Calu3 (cell line): Measurements from ENCODE around the gene SLCO2B1. TPM values are rescaled to one million over a fixed set of nuclear protein-coding genes. Genes with fewer than 3 reads are reported as not detected.
"Not testable (repeated sequence)": the region's sequence is repeated elsewhere in the genome, so short reads cannot be mapped to it uniquely, and the experiment has no call there.

Experiments
- BruUV-seq: library from RNA; stranded (reverse); fragments of 400-500 nt; replicated peaks from 2 replicates; lab custom pipeline; 2021; lab: Mats Ljungman, UMichigan
- CTCF ChIA-PET: fragments of 300-600 bp; sonication (Branson Sonifier 250); formaldehyde crosslinking; loops from one replicate; lab custom pipeline; 2022; ENCODE audit warnings: antibody characterized with exemption; lab: Charles Lee
- DNase-seq: peaks from one replicate; pipeline ENCODE4 v3.0.0; 2022
- H3K27ac Mint-ChIP-seq: one replicate; pipeline ENCODE4 v1.8.0; 2022; ENCODE audit warnings: mixed read lengths; ENCODE audit not compliant: unreplicated experiment
- H3K27me3 Mint-ChIP-seq: one replicate; pipeline ENCODE4 v1.8.0; 2022; ENCODE audit warnings: mixed read lengths; ENCODE audit not compliant: unreplicated experiment
- H3K36me3 Mint-ChIP-seq: one replicate; pipeline ENCODE4 v1.8.0; 2022; ENCODE audit warnings: mild to moderate bottlenecking, moderate library complexity, mixed read lengths; ENCODE audit not compliant: insufficient read depth, unreplicated experiment
- H3K4me1 Mint-ChIP-seq: one replicate; pipeline ENCODE4 v1.8.0; 2022; ENCODE audit warnings: mild to moderate bottlenecking, low read depth, mixed read lengths; ENCODE audit not compliant: unreplicated experiment
- H3K4me3 Mint-ChIP-seq: one replicate; pipeline ENCODE4 v1.8.0; 2022; ENCODE audit warnings: mild to moderate bottlenecking, low read depth, moderate library complexity, mixed read lengths; ENCODE audit not compliant: unreplicated experiment
- H3K9me3 Mint-ChIP-seq: one replicate; pipeline ENCODE4 v1.8.0; 2022; ENCODE audit warnings: low read depth, mixed read lengths; ENCODE audit not compliant: unreplicated experiment
- intact Hi-C: fragments of 100-400 bp; cut with micrococcal nuclease; formaldehyde crosslinking; loops from one replicate; pipeline ENCODE4 v1.10.0; 2022; ENCODE audit not compliant: unreplicated experiment
- total RNA-seq: library from RNA; stranded (reverse); gene quantifications from 2 replicates; pipeline ENCODE4 v1.2.3, GENCODE V29; 2022
- TF ChIP-seq, protein P1 (sequence below): fragments of 200-600 bp; IDR thresholded peaks from one replicate; pipeline ENCODE4 v1.8.0; 2022; ENCODE audit warnings: antibody characterized with exemption; ENCODE audit not compliant: unreplicated experiment

Gene SLCO2B1
- total RNA-seq, 1 experiment from 2014 or later: 0.31 TPM

- Mint-ChIP-seq H3K4me1 (no peaks in the 10 kb centered on the region), H3K9me3 (no peaks in the 10 kb centered on the region), H3K4me3 (no peak overlapping the region), H3K36me3 (no peaks in the 10 kb centered on the region), H3K27me3 (no peaks in the 10 kb centered on the region), H3K27ac (no peak overlapping the region)
- CTCF ChIA-PET: no interaction called here
- intact Hi-C loops: no loop called here
- no TSS peak for BruUV-seq
- DNase-seq: no peak
- TF ChIP-seq, protein P1, sequence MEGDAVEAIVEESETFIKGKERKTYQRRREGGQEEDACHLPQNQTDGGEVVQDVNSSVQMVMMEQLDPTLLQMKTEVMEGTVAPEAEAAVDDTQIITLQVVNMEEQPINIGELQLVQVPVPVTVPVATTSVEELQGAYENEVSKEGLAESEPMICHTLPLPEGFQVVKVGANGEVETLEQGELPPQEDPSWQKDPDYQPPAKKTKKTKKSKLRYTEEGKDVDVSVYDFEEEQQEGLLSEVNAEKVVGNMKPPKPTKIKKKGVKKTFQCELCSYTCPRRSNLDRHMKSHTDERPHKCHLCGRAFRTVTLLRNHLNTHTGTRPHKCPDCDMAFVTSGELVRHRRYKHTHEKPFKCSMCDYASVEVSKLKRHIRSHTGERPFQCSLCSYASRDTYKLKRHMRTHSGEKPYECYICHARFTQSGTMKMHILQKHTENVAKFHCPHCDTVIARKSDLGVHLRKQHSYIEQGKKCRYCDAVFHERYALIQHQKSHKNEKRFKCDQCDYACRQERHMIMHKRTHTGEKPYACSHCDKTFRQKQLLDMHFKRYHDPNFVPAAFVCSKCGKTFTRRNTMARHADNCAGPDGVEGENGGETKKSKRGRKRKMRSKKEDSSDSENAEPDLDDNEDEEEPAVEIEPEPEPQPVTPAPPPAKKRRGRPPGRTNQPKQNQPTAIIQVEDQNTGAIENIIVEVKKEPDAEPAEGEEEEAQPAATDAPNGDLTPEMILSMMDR: no peak
These were observed 45.4 kb upstream of the SLCO2B1 start for GRCh38 chr11:75105462-75105925.

GRCh38 chr11:75105967-75106681 is 44.8 kb upstream of the SLCO2B1 start:
- DNase-seq, CTCF ChIA-PET, H3K27me3 Mint-ChIP-seq, H3K9me3 Mint-ChIP-seq, H3K4me1 Mint-ChIP-seq, H3K4me3 Mint-ChIP-seq, BruUV-seq, H3K36me3 Mint-ChIP-seq, intact Hi-C loops, H3K27ac Mint-ChIP-seq: not testable (repeated sequence)

DNA sequence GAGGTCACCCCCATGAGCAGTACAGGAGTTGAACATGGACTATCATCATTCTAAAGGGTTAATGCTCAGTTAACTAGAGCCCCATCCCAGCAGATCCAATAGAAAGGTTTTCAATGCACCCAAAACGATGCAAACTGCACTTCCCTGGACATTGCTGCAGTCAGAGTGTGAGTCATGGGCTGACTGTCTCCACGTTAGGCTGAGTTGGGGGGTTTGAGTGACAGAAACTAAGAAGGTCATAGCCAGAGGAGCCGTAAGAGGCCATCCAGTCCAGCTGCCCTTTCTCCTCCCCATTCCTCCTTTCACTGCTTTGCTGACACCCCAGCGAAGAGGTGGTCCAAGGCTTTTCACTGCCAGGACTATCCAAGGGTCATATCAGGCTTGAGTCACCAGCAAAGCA is 43.7 kb upstream of the SLCO2B1 start:
- Mint-ChIP-seq H3K9me3 (no peaks in the 10 kb centered on the region), H3K4me1 (no peaks in the 10 kb centered on the region), H3K27ac (no peak overlapping the region), H3K27me3 (no peaks in the 10 kb centered on the region), H3K36me3 (no peaks in the 10 kb centered on the region), H3K4me3 (no peak overlapping the region)
- TF ChIP-seq, protein P1: no peak
- BruUV-seq: no TSS peak
- CTCF ChIA-PET: no interaction called here
- DNase-seq: no peak
- intact Hi-C loops: no loop called here

DNA sequence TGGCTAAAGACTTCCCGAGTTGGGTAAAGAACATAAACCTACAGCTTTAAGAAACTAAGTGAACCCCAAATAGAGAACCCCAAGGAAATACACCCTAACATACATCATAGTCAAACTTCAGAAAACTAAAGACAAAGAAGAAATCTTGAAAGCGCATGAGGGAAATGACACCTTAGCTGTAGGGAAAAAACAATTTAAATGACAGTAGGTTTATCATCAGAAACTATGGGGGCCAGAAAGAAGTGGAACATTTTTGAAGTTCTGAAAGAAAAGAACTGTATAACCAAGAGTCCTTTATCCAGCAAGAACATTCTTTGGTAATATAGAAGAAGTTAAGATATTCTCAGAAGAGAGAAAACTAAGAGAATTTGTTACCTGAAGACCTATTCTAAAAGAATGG is 38.7 kb upstream of the SLCO2B1 start:
- Mint-ChIP-seq H3K27me3 (no peaks in the 10 kb centered on the region), H3K4me3 (no peak overlapping the region), H3K9me3 (peaks cover 3% of the 10 kb centered on the region), H3K4me1 (no peaks in the 10 kb centered on the region), H3K27ac (no peak overlapping the region), H3K36me3 (no peaks in the 10 kb centered on the region)
- CTCF ChIA-PET: no interaction called here
- BruUV-seq: no TSS peak
- intact Hi-C loops: no loop called here
- TF ChIP-seq, protein P1: no peak
- DNase-seq: no peak

DNA sequence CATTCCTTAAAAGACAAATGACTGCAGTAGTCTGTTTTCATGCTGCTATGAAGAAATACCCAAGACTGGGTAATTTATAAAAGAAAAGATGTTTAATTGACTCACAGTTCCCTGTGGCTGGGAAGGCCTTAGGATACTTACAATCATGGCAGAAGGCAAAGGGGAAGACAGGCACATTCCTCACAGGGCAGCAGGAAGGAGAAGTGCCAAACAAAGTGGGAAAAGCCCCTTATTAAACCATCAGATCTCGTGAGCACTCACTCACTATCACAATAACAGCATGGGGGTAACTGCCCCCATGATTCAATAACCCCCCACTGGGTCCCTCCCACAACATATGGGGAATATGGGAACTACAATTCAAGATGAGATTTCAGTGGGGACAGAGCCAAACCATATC is 37.9 kb upstream of the SLCO2B1 start:
- H3K27ac Mint-ChIP-seq: no peak overlapping the region
- BruUV-seq: no TSS peak
- DNase-seq: no peak
- intact Hi-C loops: no loop called here
- H3K27me3 Mint-ChIP-seq: no peaks in the 10 kb centered on the region
- H3K4me1 Mint-ChIP-seq: no peaks in the 10 kb centered on the region
- TF ChIP-seq, protein P1: no peak
- CTCF ChIA-PET: no interaction called here
- H3K4me3 Mint-ChIP-seq: no peak overlapping the region
- H3K9me3 Mint-ChIP-seq: peaks cover 3% of the 10 kb centered on the region
- H3K36me3 Mint-ChIP-seq: no peaks in the 10 kb centered on the region
